Kidney capillary endothelial cell (primary cell): ENCODE results near the gene PPP6R3.
"Not testable (repeated sequence)": the region's sequence is repeated elsewhere in the genome, so short reads cannot be mapped to it uniquely, and the experiment has no call there.

Experiments
- DNase-seq: peaks from one replicate; pipeline ENCODE4 v3.0.0-alpha.2; 2018; ENCODE audit warnings: low spot score

PPP6R3 gene

GRCh38 chr11:68460741-68461574, at the start of gene PPP6R3:
PPP6R3 (plus strand) TSS chr11:68460752; CDS start chr11:68537665, 76,913 bp downstream.
- DNase-seq: no peak

- no peak for DNase-seq
These were observed 49.0 kb upstream of the PPP6R3 start for GRCh38 chr11:68411501-68411991.

- DNase-seq: peak; percentile 13
These were observed 47.7 kb upstream of the PPP6R3 start for GRCh38 chr11:68412593-68413475.

- DNase-seq: no peak
These were observed 47.0 kb upstream of the PPP6R3 start for GRCh38 chr11:68413591-68413999.

- peak; percentile 60 for DNase-seq
These were observed 45.9 kb upstream of the PPP6R3 start for GRCh38 chr11:68414496-68415221.

- DNase-seq: no peak
These were observed 44.4 kb upstream of the PPP6R3 start for GRCh38 chr11:68416070-68416578.

- no peak for DNase-seq
These were observed 41.9 kb upstream of the PPP6R3 start for GRCh38 chr11:68418648-68419047.

GRCh38 chr11:68420171-68420570, 40.4 kb upstream of the PPP6R3 start:
- DNase-seq: no peak

- DNase-seq: no peak
These were observed 37.1 kb upstream of the PPP6R3 start for GRCh38 chr11:68423481-68423880.

GRCh38 chr11:68424101-68424632, 36.4 kb upstream of the PPP6R3 start:
- DNase-seq: no peak

GRCh38 chr11:68424981-68425865, 35.3 kb upstream of the PPP6R3 start:
- DNase-seq: no peak

- DNase-seq: no peak
These were observed 34.6 kb upstream of the PPP6R3 start for GRCh38 chr11:68425866-68426380.

- no peak for DNase-seq
These were observed 30.9 kb upstream of the PPP6R3 start for GRCh38 chr11:68429661-68430060.

GRCh38 chr11:68430384-68430783, 30.2 kb upstream of the PPP6R3 start:
- DNase-seq: no peak

GRCh38 chr11:68430801-68431200, 29.8 kb upstream of the PPP6R3 start:
- DNase-seq: no peak

- DNase-seq: no peak
These were observed 28.4 kb upstream of the PPP6R3 start for GRCh38 chr11:68431984-68432645.

- DNase-seq: no peak
These were observed 27.7 kb upstream of the PPP6R3 start for GRCh38 chr11:68432874-68433273.

GRCh38 chr11:68433541-68433940, 27.0 kb upstream of the PPP6R3 start:
- no peak for DNase-seq

GRCh38 chr11:68434159-68434558, 26.4 kb upstream of the PPP6R3 start:
- DNase-seq: not testable (repeated sequence)
